Endodermal cell (in vitro differentiated cells): ENCODE data around the gene VAPB. TPM values are rescaled to one million over a fixed set of nuclear protein-coding genes. Genes with fewer than 3 reads are reported as not detected.

Source experiments
- DNase-seq: peaks from one replicate; pipeline ENCODE4 v3.0.0-alpha.2; 2017
- H3K27ac ChIP-seq: 2 replicates; pipeline ENCODE4 v1.5.1; 2013; ENCODE audit warnings: mild to moderate bottlenecking, low read depth, low read length, moderate library complexity
- H3K27me3 ChIP-seq: 2 replicates; pipeline ENCODE4 v1.6.1; 2013; ENCODE audit warnings: mild to moderate bottlenecking, low read length, moderate library complexity; ENCODE audit not compliant: insufficient read depth, control insufficient read depth, poor library complexity, severe bottlenecking
- H3K36me3 ChIP-seq: 2 replicates; pipeline ENCODE4 v1.7.0; 2013; ENCODE audit warnings: mild to moderate bottlenecking, low read length, moderate library complexity; ENCODE audit not compliant: control insufficient read depth, insufficient read depth
- H3K4me1 ChIP-seq: one replicate; pipeline ENCODE4 v1.7.0; 2013; ENCODE audit warnings: low read length; ENCODE audit not compliant: control insufficient read depth, insufficient read depth
- H3K4me3 ChIP-seq: 2 replicates; pipeline ENCODE4 v1.5.1; 2013; ENCODE audit warnings: mild to moderate bottlenecking, low read length, moderate library complexity
- H3K9ac ChIP-seq: 2 replicates; pipeline ENCODE4 v1.6.1; 2013; ENCODE audit warnings: mild to moderate bottlenecking, low read length, moderate library complexity; ENCODE audit not compliant: poor library complexity, severe bottlenecking; ENCODE audit errors: extremely low read depth
- H3K9me3 ChIP-seq: 2 replicates; pipeline ENCODE4 v1.6.1; 2013; ENCODE audit warnings: mild to moderate bottlenecking, low read length, moderate library complexity; ENCODE audit not compliant: control insufficient read depth
- H3K27ac Mint-ChIP-seq: 2 replicates; pipeline ENCODE4 v1.8.0; 2020; ENCODE audit warnings: mixed read lengths
- H3K27me3 Mint-ChIP-seq: 2 replicates; pipeline ENCODE4 v1.8.0; 2021; ENCODE audit warnings: mild to moderate bottlenecking, mixed read lengths; ENCODE audit not compliant: insufficient read depth
- H3K36me3 Mint-ChIP-seq: 2 replicates; pipeline ENCODE4 v1.8.0; 2020; ENCODE audit warnings: low read depth, mixed read lengths
- H3K4me1 Mint-ChIP-seq: 2 replicates; pipeline ENCODE4 v1.8.0; 2020; ENCODE audit warnings: mixed read lengths
- H3K4me3 Mint-ChIP-seq: 2 replicates; pipeline ENCODE4 v1.8.0; 2020; ENCODE audit warnings: mild to moderate bottlenecking, moderate library complexity, mixed read lengths
- H3K9me3 Mint-ChIP-seq: 2 replicates; pipeline ENCODE4 v1.8.0; 2020; ENCODE audit warnings: mild to moderate bottlenecking, mixed read lengths
- WGBS, 2 experiments: methylation state at CpG; one replicate each; pipeline versions ENCODE4 v1.1.5 to v1.1.7; 2013; ENCODE audit warnings: missing lambda C conversion rate in 2 of 2, mixed read lengths in 1 of 2; ENCODE audit not compliant: insufficient coverage in 1 of 2, insufficient read length in 1 of 2; 5-methylcytosine and 5-hydroxymethylcytosine counted together
- total RNA-seq, 2 donors: library from RNA; stranded (reverse); fragmentation: NEBNext Ultra II Directional in 1 of 2; extraction: Animal tissue kit (Norgen Biotek cat#: 25700) in 1 of 2; gene quantifications; 2 replicates in 1 of 2; 3 replicates in 1 of 2; pipeline ENCODE4 v1.2.1, GENCODE V29; 2021
- TF ChIP-seq, protein P1 (sequence below): fragments of 200-600 bp; sonication (generic); conservative IDR thresholded peaks from 2 replicates; pipeline ENCODE4 v1.5.0; 2021; ENCODE audit warnings: antibody characterized with exemption, mild to moderate bottlenecking

VAPB gene
- total RNA-seq, 2 donors from 2014 or later: 47.3 to 47.5 TPM

DNA sequence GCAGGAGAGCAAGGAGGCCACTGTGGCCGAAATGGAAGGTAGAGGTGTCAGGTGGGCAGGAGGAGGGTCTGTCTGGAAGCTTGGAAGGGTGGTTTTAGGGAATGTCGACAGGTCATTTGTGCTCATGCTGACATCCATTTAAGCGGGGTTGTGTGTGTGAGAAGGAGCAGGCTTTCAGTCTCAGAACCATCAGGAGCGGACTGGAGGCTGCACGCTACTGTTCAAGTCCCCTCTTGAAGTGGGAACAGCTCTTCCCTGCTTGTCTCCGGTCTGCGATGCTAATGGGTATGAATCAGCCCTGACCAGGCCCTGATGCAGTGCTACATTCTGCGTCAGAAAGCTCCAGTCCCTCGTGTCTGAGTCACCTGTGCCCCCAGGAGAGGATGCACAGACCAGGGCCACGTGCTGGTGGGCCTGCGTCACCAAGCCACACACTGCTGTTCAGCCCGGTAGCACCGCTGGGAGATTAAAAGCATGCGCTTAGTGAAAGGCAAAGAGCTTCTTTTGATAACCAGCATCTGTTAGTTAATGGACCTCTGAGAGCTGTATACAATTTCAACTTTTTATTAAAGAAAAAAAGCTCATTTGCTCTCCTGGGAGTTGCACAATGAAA is 68.2 kb downstream of the VAPB start:
- Mint-ChIP-seq H3K9me3 (peaks cover 11% of the 10 kb centered on the region), H3K36me3 (peaks cover 10% of the 10 kb centered on the region), H3K27ac (no peak overlapping the region), H3K4me1 (peaks cover 40% of the 10 kb centered on the region), H3K27me3 (no peaks in the 10 kb centered on the region), H3K4me3 (no peak overlapping the region)
- no peak overlapping the region for H3K4me3 ChIP-seq
- peaks cover 16% of the 10 kb centered on the region for H3K9me3 ChIP-seq
- 91 to 96% methylated on average over 14 of the region's 14 CpGs for WGBS, 2 experiments
- H3K4me1 ChIP-seq: peaks cover 9% of the 10 kb centered on the region
- H3K36me3 ChIP-seq: peaks cover 3% of the 10 kb centered on the region
- H3K27ac ChIP-seq: no peak overlapping the region
- no peak for DNase-seq
- H3K9ac ChIP-seq: no peak overlapping the region
- H3K27me3 ChIP-seq: no peaks in the 10 kb centered on the region
- TF ChIP-seq, protein P1, sequence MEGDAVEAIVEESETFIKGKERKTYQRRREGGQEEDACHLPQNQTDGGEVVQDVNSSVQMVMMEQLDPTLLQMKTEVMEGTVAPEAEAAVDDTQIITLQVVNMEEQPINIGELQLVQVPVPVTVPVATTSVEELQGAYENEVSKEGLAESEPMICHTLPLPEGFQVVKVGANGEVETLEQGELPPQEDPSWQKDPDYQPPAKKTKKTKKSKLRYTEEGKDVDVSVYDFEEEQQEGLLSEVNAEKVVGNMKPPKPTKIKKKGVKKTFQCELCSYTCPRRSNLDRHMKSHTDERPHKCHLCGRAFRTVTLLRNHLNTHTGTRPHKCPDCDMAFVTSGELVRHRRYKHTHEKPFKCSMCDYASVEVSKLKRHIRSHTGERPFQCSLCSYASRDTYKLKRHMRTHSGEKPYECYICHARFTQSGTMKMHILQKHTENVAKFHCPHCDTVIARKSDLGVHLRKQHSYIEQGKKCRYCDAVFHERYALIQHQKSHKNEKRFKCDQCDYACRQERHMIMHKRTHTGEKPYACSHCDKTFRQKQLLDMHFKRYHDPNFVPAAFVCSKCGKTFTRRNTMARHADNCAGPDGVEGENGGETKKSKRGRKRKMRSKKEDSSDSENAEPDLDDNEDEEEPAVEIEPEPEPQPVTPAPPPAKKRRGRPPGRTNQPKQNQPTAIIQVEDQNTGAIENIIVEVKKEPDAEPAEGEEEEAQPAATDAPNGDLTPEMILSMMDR: no peak

DNA sequence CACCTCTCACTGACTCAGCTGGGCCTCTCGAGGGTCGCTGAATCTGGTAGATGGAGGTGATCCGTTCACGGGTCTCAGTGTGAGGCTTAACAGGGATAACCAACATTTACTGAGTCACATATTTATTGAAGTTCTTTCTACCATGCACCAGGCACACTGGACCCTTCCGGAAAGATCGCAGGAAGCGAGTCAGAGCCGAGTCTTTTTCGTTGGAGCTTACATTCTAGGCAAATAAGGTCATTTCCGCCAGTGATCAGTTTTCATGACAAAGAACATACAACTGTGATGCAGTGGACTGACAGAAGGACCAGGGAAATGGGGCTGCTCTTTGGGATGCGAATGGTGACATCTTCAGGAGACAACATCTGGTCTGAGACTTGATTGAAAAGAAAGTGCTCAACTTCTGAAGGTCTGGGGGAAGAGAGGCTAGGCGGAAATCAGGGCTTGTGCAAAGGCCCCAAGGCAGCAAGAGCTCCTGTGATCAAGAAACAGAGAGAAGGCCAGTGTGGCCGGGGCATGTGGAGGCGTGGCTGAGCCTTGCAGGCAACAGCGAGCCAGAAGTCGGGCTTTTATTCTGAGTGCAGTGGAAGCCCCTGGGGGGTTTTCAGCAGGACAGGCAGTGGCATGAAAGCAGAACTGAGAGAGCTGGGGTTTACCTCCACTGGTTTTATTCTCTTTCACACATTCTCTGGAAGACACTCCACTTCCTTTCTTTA is 69.5 kb downstream of the VAPB start:
- TF ChIP-seq, protein P1: no peak
- H3K36me3 Mint-ChIP-seq: peaks cover 17% of the 10 kb centered on the region
- no peaks in the 10 kb centered on the region for H3K27me3 Mint-ChIP-seq
- H3K27ac Mint-ChIP-seq: no peak overlapping the region
- Histone ChIP-seq H3K36me3 (peaks cover 3% of the 10 kb centered on the region), H3K4me3 (no peak overlapping the region), H3K9ac (no peak overlapping the region), H3K27ac (no peak overlapping the region), H3K9me3 (peaks cover 16% of the 10 kb centered on the region), H3K4me1 (peaks cover 4% of the 10 kb centered on the region), H3K27me3 (no peaks in the 10 kb centered on the region)
- H3K4me1 Mint-ChIP-seq: peaks cover 31% of the 10 kb centered on the region
- peaks cover 16% of the 10 kb centered on the region for H3K9me3 Mint-ChIP-seq
- no peak for DNase-seq
- 71 to 91% methylated on average over 12 to 16 of the region's 16 CpGs for WGBS, 2 experiments
- no peak overlapping the region for H3K4me3 Mint-ChIP-seq

DNA sequence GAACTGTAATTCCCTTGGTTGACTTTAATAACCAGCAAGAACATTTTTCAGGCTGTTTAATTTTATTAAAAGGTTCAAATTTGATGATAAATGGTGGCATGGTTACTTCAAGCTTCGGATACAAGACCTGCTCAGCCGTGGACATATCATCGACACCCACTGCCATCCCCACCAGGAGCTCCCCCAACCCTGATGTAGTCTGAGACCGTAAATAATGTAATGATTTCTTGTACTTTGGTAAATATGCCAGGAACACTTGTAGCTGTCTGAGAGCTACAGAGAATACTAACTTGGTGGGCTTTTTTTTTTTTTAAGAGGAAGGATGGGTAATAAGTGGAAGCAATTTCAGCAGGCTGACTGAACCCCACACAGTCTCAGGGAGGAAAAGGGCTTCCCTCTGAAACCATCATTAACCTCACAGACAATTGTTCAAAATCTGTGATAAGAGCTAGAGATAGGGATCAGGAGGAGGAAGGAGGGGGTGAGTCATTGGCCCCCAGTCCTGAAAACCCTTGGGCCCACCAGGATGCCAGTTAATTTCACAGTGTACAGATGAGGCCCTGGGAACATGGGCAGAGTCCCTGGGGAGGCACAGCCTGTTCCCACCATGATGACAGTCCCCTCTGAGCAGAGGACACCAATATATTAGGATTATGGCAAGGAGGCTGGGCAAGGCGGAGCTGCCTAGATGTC is 70.2 kb downstream of the VAPB start:
- Histone ChIP-seq H3K27ac (no peak overlapping the region), H3K27me3 (no peaks in the 10 kb centered on the region), H3K36me3 (peaks cover 3% of the 10 kb centered on the region), H3K9me3 (peaks cover 14% of the 10 kb centered on the region), H3K4me1 (peaks cover 4% of the 10 kb centered on the region), H3K9ac (no peak overlapping the region), H3K4me3 (no peak overlapping the region)
- Mint-ChIP-seq H3K27me3 (no peaks in the 10 kb centered on the region), H3K27ac (no peak overlapping the region), H3K9me3 (peaks cover 13% of the 10 kb centered on the region), H3K4me1 (peaks cover 32% of the 10 kb centered on the region), H3K36me3 (peaks cover 17% of the 10 kb centered on the region), H3K4me3 (no peak overlapping the region)
- no peak for DNase-seq
- 94 to 100% methylated on average over 2 to 5 of the region's 5 CpGs for WGBS, 2 experiments
- TF ChIP-seq, protein P1: no peak
